HG02840 (cell line): ENCODE results near the gene PPM1F.
"Not testable (repeated sequence)": the region's sequence is repeated elsewhere in the genome, so short reads cannot be mapped to it uniquely, and the experiment has no call there.

Experiments
- ATAC-seq: cut with Tn5 transposase; IDR thresholded peaks from one replicate; pipeline ENCODE4 v1.9.1; 2021; ENCODE audit warnings: mild to moderate bottlenecking, moderate library complexity, moderate number of reproducible peaks; ENCODE audit not compliant: unreplicated experiment, low FRiP score

The PPM1F gene

GRCh38 chr22:21923163-21923561 lies 29.5 kb downstream of the PPM1F start:
- ATAC-seq = no peak

GRCh38 chr22:21922370-21923162 lies 30.1 kb downstream of the PPM1F start:
- ATAC-seq = no peak

- ATAC-seq = no peak
Measured at GRCh38 chr22:21921729-21922128, 30.9 kb downstream of the PPM1F start.

- ATAC-seq = no peak
Measured at GRCh38 chr22:21921184-21921721, 31.4 kb downstream of the PPM1F start.

GRCh38 chr22:21920341-21921183 lies 32.1 kb downstream of the PPM1F start:
- no peak for ATAC-seq

GRCh38 chr22:21919526-21920307 lies 32.9 kb downstream of the PPM1F start:
- no peak for ATAC-seq

- ATAC-seq = no peak
Measured at GRCh38 chr22:21918466-21919185, 34.0 kb downstream of the PPM1F start.

GRCh38 chr22:21917959-21918261 lies 34.7 kb downstream of the PPM1F start:
- no peak for ATAC-seq

- ATAC-seq = no peak
Measured at GRCh38 chr22:21917181-21917958, 35.3 kb downstream of the PPM1F start.

GRCh38 chr22:21916309-21916918 lies 36.2 kb downstream of the PPM1F start:
- ATAC-seq = no peak

- no peak for ATAC-seq
Measured at GRCh38 chr22:21915624-21916308, 36.9 kb downstream of the PPM1F start.

- ATAC-seq = not testable (repeated sequence)
Measured at GRCh38 chr22:21914033-21914642, 38.5 kb downstream of the PPM1F start.

GRCh38 chr22:21910367-21910766 lies 42.3 kb downstream of the PPM1F start:
- ATAC-seq = not testable (repeated sequence)

- ATAC-seq = no peak
Measured at GRCh38 chr22:21909871-21910270, 42.8 kb downstream of the PPM1F start.

- ATAC-seq = no peak
Measured at GRCh38 chr22:21907638-21908522, 44.8 kb downstream of the PPM1F start.

- ATAC-seq = not testable (repeated sequence)
Measured at GRCh38 chr22:21905234-21905633, 47.4 kb downstream of the PPM1F start.

- no peak for ATAC-seq
Measured at GRCh38 chr22:21904250-21904789, 48.3 kb downstream of the PPM1F start.
